Panc1 (cell line): ENCODE results near the gene NOTCH4. TPM values are rescaled to one million over a fixed set of nuclear protein-coding genes. Genes with fewer than 3 reads are reported as not detected.

Experiments
- ATAC-seq: fragments of 200-7000 bp; cut with Tn5 transposase; 2 replicates; pipeline ENCODE4 v1.9.1; 2020; ENCODE audit warnings: mild to moderate bottlenecking, moderate library complexity
- BruUV-seq: library from RNA; stranded (reverse); fragments of 400-500 nt; replicated peaks from 2 replicates; lab custom pipeline; 2021; lab: Mats Ljungman, UMichigan
- CTCF ChIA-PET: fragments of 300-600 bp; sonication (Branson Sonifier 250); formaldehyde crosslinking; loops from one replicate; lab custom pipeline; 2022; ENCODE audit warnings: antibody characterized with exemption; lab: Charles Lee
- POLR2A ChIA-PET: fragments of 300-600 bp; sonication (Branson Sonifier 250); formaldehyde crosslinking; loops from one replicate; lab custom pipeline; 2022; ENCODE audit warnings: antibody characterized with exemption; lab: Charles Lee
- DNase-seq: peaks from one replicate; pipeline ENCODE4 v3.0.0-alpha.2; 2010; ENCODE audit warnings: low read depth, low spot score
- H3K27ac ChIP-seq: 2 replicates; pipeline ENCODE4 v1.5.1; 2011; ENCODE audit warnings: mild to moderate bottlenecking, low read length, inconsistent platforms
- H3K27me3 ChIP-seq: fragments of 200-500 bp; sonication (Bioruptor generic); 2 replicates; pipeline ENCODE4 v1.6.0; 2014; ENCODE audit warnings: low read length, inconsistent platforms; ENCODE audit not compliant: control insufficient read depth, insufficient read depth
- H3K36me3 ChIP-seq: fragments of 200-500 bp; sonication (Bioruptor generic); 2 replicates; pipeline ENCODE4 v1.5.1; 2014; ENCODE audit warnings: inconsistent platforms, mild to moderate bottlenecking, low read length, moderate library complexity; ENCODE audit not compliant: control insufficient read depth, insufficient read depth
- H3K4me1 ChIP-seq: 2 replicates; pipeline ENCODE4 v1.5.1; 2011; ENCODE audit warnings: inconsistent platforms, mild to moderate bottlenecking, low read length, moderate library complexity; ENCODE audit not compliant: control insufficient read depth, insufficient read depth
- H3K4me3 ChIP-seq, 2 experiments: 2 replicates each; pipeline ENCODE4 v1.5.1; 2011 to 2012; ENCODE audit warnings: low read depth in 2 of 2, low read length in 2 of 2, mild to moderate bottlenecking in 2 of 2, inconsistent platforms in 1 of 2, moderate library complexity in 1 of 2
- H3K9me3 ChIP-seq: fragments of 200-500 bp; sonication (Bioruptor generic); 2 replicates; pipeline ENCODE4 v1.5.1; 2014; ENCODE audit warnings: low read depth, mild to moderate bottlenecking, inconsistent platforms, low read length, moderate library complexity; ENCODE audit not compliant: control insufficient read depth, insufficient read depth
- CTCF ChIP-seq: fragments of 450-650 bp; IDR thresholded peaks from 2 replicates; pipeline ENCODE4 v1.5.1; 2017; ENCODE audit warnings: mild to moderate bottlenecking
- POLR2AphosphoS5 ChIP-seq: IDR thresholded peaks from 2 replicates; pipeline ENCODE4 v1.6.1; 2012; ENCODE audit warnings: mild to moderate bottlenecking, low read depth, low read length, moderate library complexity
- REST ChIP-seq, 2 experiments: IDR thresholded peaks; 2 replicates each; pipeline ENCODE4 v1.6.1; 2011 to 2012; ENCODE audit warnings: low read depth in 2 of 2, control low read depth in 1 of 2, low read length in 1 of 2, mild to moderate bottlenecking in 1 of 2, moderate library complexity in 1 of 2; ENCODE audit not compliant: insufficient read depth in 1 of 2
- SIN3A ChIP-seq: IDR thresholded peaks from 2 replicates; pipeline ENCODE4 v1.6.1; 2012; ENCODE audit warnings: low read depth, mild to moderate bottlenecking, low read length, moderate library complexity, borderline replicate concordance; ENCODE audit not compliant: insufficient read depth
- TCF7L2 ChIP-seq: IDR thresholded peaks from 2 replicates; pipeline ENCODE4 v1.6.1; 2011; ENCODE audit warnings: mild to moderate bottlenecking, low read depth, low read length, inconsistent platforms
- in situ Hi-C: cut with HindIII; loops from 2 replicates; pipeline ENCODE4 v1.10.0; 2016; ENCODE audit warnings: low sequenced_read_pairs, low pct_unique_long_range_greater_than_20kb
- intact Hi-C: fragments of 100-400 bp; cut with micrococcal nuclease; formaldehyde crosslinking; loops from one replicate; pipeline ENCODE4 v1.10.0; 2022; ENCODE audit not compliant: unreplicated experiment
- total RNA-seq: library from RNA; stranded (reverse); gene quantifications from one replicate; pipeline ENCODE4 v1.2.1, GENCODE V29; 2021; ENCODE audit not compliant: unreplicated experiment

The NOTCH4 gene
- total RNA-seq, 1 experiment from 2014 or later, result 2.0 TPM

- DNase-seq (no peak), ATAC-seq (peak; percentile 79)
- BruUV-seq, result TSS peak; percentile 96
- ChIA-PET CTCF (no interaction called here), POLR2A (interaction anchor here (0.6 kb wide), 1 partner anchor 11 kb away, joined by 10 read pairs; no protein-coding TSS in a partner anchor)
- Histone ChIP-seq H3K4me3 (peak within 1 kb of the TSS; percentile 42 to 74), H3K36me3 (no peaks in the 10 kb centered on the region; the same call in 1 of the 2 replicates), H3K4me1 (peaks cover 32% of the 10 kb centered on the region), H3K9me3 (no peaks in the 10 kb centered on the region), H3K27me3 (no peaks in the 10 kb centered on the region), H3K27ac (peak within 1 kb of the TSS; percentile 94)
- intact Hi-C loops, result loop anchor here (10.0 kb wide), 1 partner anchor 75 kb away; no protein-coding TSS in a partner anchor
- peak; percentile 64 for TF ChIP-seq POLR2AphosphoS5
- TF ChIP-seq CTCF, result no peak
- no peak for TF ChIP-seq TCF7L2
- in situ Hi-C loops, result no loop called here
Measured at GRCh38 chr6:32190054-32190851, 33.6 kb downstream of the NOTCH4 start, which contains the start of gene PBX2. Gene PBX2 (minus strand): TSS chr6:32190202. CDS start chr6:32189915, 287 bp downstream.

DNA sequence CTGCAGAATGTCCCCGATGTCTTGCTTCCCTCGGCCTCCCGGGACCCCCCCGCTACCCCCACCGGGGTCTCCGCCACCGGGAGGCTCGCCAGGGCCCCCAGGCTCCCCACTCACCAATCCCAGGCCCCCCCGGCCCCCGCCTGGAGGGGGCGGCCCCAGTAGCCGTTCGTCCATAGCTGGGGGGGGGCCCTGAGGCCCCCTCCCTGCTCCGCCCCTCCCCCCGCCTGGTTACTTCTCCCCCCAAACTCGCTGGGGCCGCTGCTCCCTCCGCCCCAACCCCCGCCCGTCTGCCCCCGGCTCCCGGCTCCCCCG lies 34.2 kb downstream of the NOTCH4 start:
- TF ChIP-seq CTCF (no peak), POLR2AphosphoS5 (no peak), REST (IDR thresholded peaks at IDR 0.05; ENCODE audit: insufficient read depth in 1 of 2, low read depth in 2 of 2, low read length in 1 of 2) (no peak), SIN3A (no peak), TCF7L2 (no peak)
- no peaks in the 10 kb centered on the region for H3K27me3 ChIP-seq
- no peaks in the 10 kb centered on the region for H3K9me3 ChIP-seq
- in situ Hi-C loops, result no loop called here
- H3K27ac ChIP-seq, result peak overlapping the region; percentile 73
- H3K36me3 ChIP-seq, result no peaks in the 10 kb centered on the region; the same call in 1 of the 2 replicates
- ATAC-seq (no peak), DNase-seq (no peak)
- ChIA-PET POLR2A (no interaction called here), CTCF (no interaction called here)
- intact Hi-C loops, result loop anchor here (10.0 kb wide), 1 partner anchor 75 kb away; no protein-coding TSS in a partner anchor
- H3K4me3 ChIP-seq, result peak overlapping the region; percentile 42 to 74
- H3K4me1 ChIP-seq, result peaks cover 30% of the 10 kb centered on the region
- no TSS peak for BruUV-seq
